NCI-H345 treated with DMSO at 0.1 percent for 48 hours (cell line): ENCODE data around the gene ADNP2.

Experiments used
- DNase-seq: peaks from one replicate; lab custom pipeline; 2025; ENCODE audit not compliant: unreplicated experiment; lab: John Stamatoyannopoulos, UW

Gene ADNP2

GRCh38 chr18:80169607-80170006 lies 60.5 kb downstream of the ADNP2 start:
- DNase-seq, result no peak

- DNase-seq, result no peak
Measured at GRCh38 chr18:80170395-80171053, 61.5 kb downstream of the ADNP2 start.

- no peak for DNase-seq
Measured at GRCh38 chr18:80171054-80171872, 62.2 kb downstream of the ADNP2 start.

GRCh38 chr18:80172056-80172455 lies 63.0 kb downstream of the ADNP2 start:
- no peak for DNase-seq

- no peak for DNase-seq
Measured at GRCh38 chr18:80173060-80173459, 64.0 kb downstream of the ADNP2 start.

GRCh38 chr18:80175451-80176204 lies 66.6 kb downstream of the ADNP2 start:
- no peak for DNase-seq

- DNase-seq, result peak; percentile 19
Measured at GRCh38 chr18:80176334-80177073, 67.4 kb downstream of the ADNP2 start.

GRCh38 chr18:80177128-80177527 lies 68.1 kb downstream of the ADNP2 start:
- no peak for DNase-seq

- DNase-seq, result no peak
Measured at GRCh38 chr18:80178935-80179818, 70.1 kb downstream of the ADNP2 start.

GRCh38 chr18:80179857-80180558 lies 70.9 kb downstream of the ADNP2 start:
- no peak for DNase-seq

- no peak for DNase-seq
Measured at GRCh38 chr18:80180778-80181564, 71.9 kb downstream of the ADNP2 start.

- DNase-seq, result no peak
Measured at GRCh38 chr18:80181642-80182461, 72.8 kb downstream of the ADNP2 start.

- no peak for DNase-seq
Measured at GRCh38 chr18:80182855-80183254, 73.8 kb downstream of the ADNP2 start.

- no peak for DNase-seq
Measured at GRCh38 chr18:80183273-80184050, 74.4 kb downstream of the ADNP2 start.

- DNase-seq, result no peak
Measured at GRCh38 chr18:80184243-80184772, 75.2 kb downstream of the ADNP2 start.

- no peak for DNase-seq
Measured at GRCh38 chr18:80185545-80185944, 76.5 kb downstream of the ADNP2 start.
